Measurements from ENCODE around the gene CSE1L.

CSE1L gene

GRCh38 chr20:49140411-49140810, 94.3 kb downstream of the CSE1L start:
- Histone ChIP-seq H3K36me3 (ENCODE audit: low read length) (peaks cover 15% of the 10 kb centered on the region; the same call in 1 of the 2 replicates), H3K4me2 (ENCODE audit: low read depth, low read length, poor library complexity, severe bottlenecking) (no peak overlapping the region), H3K9ac (ENCODE audit: low read length) (no peak overlapping the region), H4K20me1 (ENCODE audit: low read depth, low read length) (no peaks in the 10 kb centered on the region), H3K9me3 (ENCODE audit: insufficient read depth, low read length) (no peaks in the 10 kb centered on the region), H3K27me3 (ENCODE audit: low read length) (no peaks in the 10 kb centered on the region), H3K9me2 (replicated peaks; ENCODE audit: insufficient read depth, low read length) (no peaks in the 10 kb centered on the region), H3K27ac (ENCODE audit: low read depth, low read length) (no peak overlapping the region), H3F3A (ENCODE audit: insufficient read depth) (no peaks in the 10 kb centered on the region), H2AFZ (ENCODE audit: low read depth, low read length, severe bottlenecking) (no peak overlapping the region), H3K4me3 (ENCODE audit: insufficient read depth, low read length, poor library complexity, severe bottlenecking) (no peak overlapping the region), H3K79me2 (ENCODE audit: insufficient read depth, low read length) (peaks cover 20% of the 10 kb centered on the region; the same call in 1 of the 2 replicates)
- TF ChIP-seq EZH2phosphoT487 (conservative IDR thresholded peaks at IDR 0.05; ENCODE audit: low read length), result no peak
- TF ChIP-seq CTCF (IDR thresholded peaks at IDR 0.05; ENCODE audit: insufficient read depth, low read length, poor library complexity, severe bottlenecking), result no peak

GRCh38 chr20:49140834-49141233, 94.7 kb downstream of the CSE1L start:
- peaks cover 12% of the 10 kb centered on the region; the same call in 1 of the 2 replicates for H3K36me3 ChIP-seq (ENCODE audit: low read length)
- H3K79me2 ChIP-seq (ENCODE audit: insufficient read depth, low read length), result peaks cover 20% of the 10 kb centered on the region; the same call in 1 of the 2 replicates
- TF ChIP-seq EZH2phosphoT487 (conservative IDR thresholded peaks at IDR 0.05; ENCODE audit: low read length) (no peak), CTCF (IDR thresholded peaks at IDR 0.05; ENCODE audit: insufficient read depth, low read length, poor library complexity, severe bottlenecking) (no peak)
- H3K9me2 ChIP-seq (replicated peaks; ENCODE audit: insufficient read depth, low read length), result no peaks in the 10 kb centered on the region
- no peak overlapping the region for H3K4me3 ChIP-seq (ENCODE audit: insufficient read depth, low read length, poor library complexity, severe bottlenecking)
- no peak overlapping the region for H3K4me2 ChIP-seq (ENCODE audit: low read depth, low read length, poor library complexity, severe bottlenecking)
- H3K9ac ChIP-seq (ENCODE audit: low read length), result no peak overlapping the region
- H2AFZ ChIP-seq (ENCODE audit: low read depth, low read length, severe bottlenecking), result no peak overlapping the region
- no peaks in the 10 kb centered on the region for H3K9me3 ChIP-seq (ENCODE audit: insufficient read depth, low read length)
- H3K27ac ChIP-seq (ENCODE audit: low read depth, low read length), result no peak overlapping the region
- H3F3A ChIP-seq (ENCODE audit: insufficient read depth), result no peaks in the 10 kb centered on the region
- H4K20me1 ChIP-seq (ENCODE audit: low read depth, low read length), result no peaks in the 10 kb centered on the region
- no peaks in the 10 kb centered on the region for H3K27me3 ChIP-seq (ENCODE audit: low read length)
